GM12892 (cell line): Measurements from ENCODE around the gene DNAJC13.

Experiments used
- POLR2A ChIP-seq: IDR thresholded peaks from 2 replicates; pipeline ENCODE4 v1.6.1; 2011; ENCODE audit warnings: low read depth, low read length, control low read depth
- POLR2AphosphoS5 ChIP-seq: IDR thresholded peaks from 2 replicates; pipeline ENCODE4 v1.6.1; 2011; ENCODE audit warnings: low read depth, low read length, control low read depth
- TAF1 ChIP-seq: IDR thresholded peaks from 2 replicates; pipeline ENCODE4 v1.6.1; 2011; ENCODE audit warnings: low read depth, mild to moderate bottlenecking, control low read depth, low read length, borderline replicate concordance

- no peak for TF ChIP-seq POLR2A
- no peak for TF ChIP-seq POLR2AphosphoS5
- no peak for TF ChIP-seq TAF1
Measured at GRCh38 chr3:132382688-132383194, 34.6 kb upstream of the DNAJC13 start.
